GM12864 (cell line): ENCODE results near the gene BAIAP2L1.

Experiments used
- DNase-seq: peaks from one replicate; pipeline ENCODE4 v3.0.0-alpha.2; 2011; ENCODE audit warnings: low read depth
- H3K4me3 ChIP-seq: 2 replicates; pipeline ENCODE4 v1.5.1; 2011; ENCODE audit warnings: mild to moderate bottlenecking, low read depth, low read length, control low read depth
- CTCF ChIP-seq: IDR thresholded peaks from 2 replicates; pipeline ENCODE4 v1.5.1; 2011; ENCODE audit warnings: low read depth, mild to moderate bottlenecking, moderate library complexity, low read length, control low read depth, inconsistent platforms; ENCODE audit errors: missing control alignments

BAIAP2L1 gene

GRCh38 chr7:98286701-98287485, 114.0 kb downstream of the BAIAP2L1 start:
- TF ChIP-seq CTCF: no peak
- DNase-seq: no peak
- H3K4me3 ChIP-seq: no peak overlapping the region

- H3K4me3 ChIP-seq: no peak overlapping the region
- TF ChIP-seq CTCF: no peak
- DNase-seq: no peak
Observed at GRCh38 chr7:98286093-98286539, 114.8 kb downstream of the BAIAP2L1 start.

GRCh38 chr7:98285157-98286092, 115.5 kb downstream of the BAIAP2L1 start:
- H3K4me3 ChIP-seq: no peak overlapping the region
- TF ChIP-seq CTCF: no peak
- no peak for DNase-seq

GRCh38 chr7:98284335-98285036, 116.4 kb downstream of the BAIAP2L1 start:
- no peak for DNase-seq
- H3K4me3 ChIP-seq: no peak overlapping the region
- TF ChIP-seq CTCF: no peak

GRCh38 chr7:98283887-98284222, 117.0 kb downstream of the BAIAP2L1 start:
- TF ChIP-seq CTCF: no peak

GRCh38 chr7:98283127-98283886, 117.6 kb downstream of the BAIAP2L1 start:
- DNase-seq: no peak
- TF ChIP-seq CTCF: no peak
- H3K4me3 ChIP-seq: no peak overlapping the region

More at GRCh38 chr7:98283887-98284222, 117.0 kb downstream of the BAIAP2L1 start:
- DNase-seq: no peak
- H3K4me3 ChIP-seq: no peak overlapping the region
